Keratinocyte (primary cell): ENCODE results near the gene AKAP13.
"Not testable (repeated sequence)": the region's sequence is repeated elsewhere in the genome, so short reads cannot be mapped to it uniquely, and the experiment has no call there.

Experiments used
- EZH2 ChIP-seq: IDR thresholded peaks from one replicate; pipeline ENCODE4 v1.6.1; 2012; ENCODE audit warnings: inconsistent platforms, mild to moderate bottlenecking, low read length, moderate library complexity
- TF ChIP-seq, protein P1 (sequence below), 3 experiments: IDR thresholded peaks in 1 of 3; conservative IDR thresholded peaks in 1 of 3; optimal IDR thresholded peaks in 1 of 3; 2 replicates in 2 of 3; 3 replicates in 1 of 3; pipeline versions ENCODE3 to v1.5.1; 2011; ENCODE audit warnings: low read length in 3 of 3, mild to moderate bottlenecking in 3 of 3, moderate library complexity in 2 of 3, control low read depth in 1 of 3, inconsistent platforms in 1 of 3; ENCODE audit not compliant: insufficient read depth in 2 of 3; ENCODE audit errors: extremely low read depth in 1 of 3

DNA sequence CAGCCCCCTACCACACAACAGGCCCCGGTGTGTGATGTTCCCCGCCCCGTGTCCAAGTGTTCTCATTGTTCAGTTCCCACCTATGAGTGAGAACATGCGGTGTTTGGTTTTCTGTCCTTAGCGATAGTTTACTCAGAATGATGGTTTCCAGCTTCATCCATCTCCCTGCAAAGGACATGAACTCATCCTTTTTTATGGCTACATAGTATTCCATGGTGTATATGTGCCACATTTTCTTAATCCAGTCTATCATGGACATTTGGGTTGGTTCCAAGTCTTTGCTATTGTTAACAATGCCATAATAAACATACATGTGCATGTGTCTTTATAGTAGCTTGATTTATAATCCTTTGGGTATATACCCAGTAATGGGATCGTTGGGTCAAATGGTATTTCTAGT is 285.3 kb downstream of the AKAP13 start:
- TF ChIP-seq, protein P1, sequence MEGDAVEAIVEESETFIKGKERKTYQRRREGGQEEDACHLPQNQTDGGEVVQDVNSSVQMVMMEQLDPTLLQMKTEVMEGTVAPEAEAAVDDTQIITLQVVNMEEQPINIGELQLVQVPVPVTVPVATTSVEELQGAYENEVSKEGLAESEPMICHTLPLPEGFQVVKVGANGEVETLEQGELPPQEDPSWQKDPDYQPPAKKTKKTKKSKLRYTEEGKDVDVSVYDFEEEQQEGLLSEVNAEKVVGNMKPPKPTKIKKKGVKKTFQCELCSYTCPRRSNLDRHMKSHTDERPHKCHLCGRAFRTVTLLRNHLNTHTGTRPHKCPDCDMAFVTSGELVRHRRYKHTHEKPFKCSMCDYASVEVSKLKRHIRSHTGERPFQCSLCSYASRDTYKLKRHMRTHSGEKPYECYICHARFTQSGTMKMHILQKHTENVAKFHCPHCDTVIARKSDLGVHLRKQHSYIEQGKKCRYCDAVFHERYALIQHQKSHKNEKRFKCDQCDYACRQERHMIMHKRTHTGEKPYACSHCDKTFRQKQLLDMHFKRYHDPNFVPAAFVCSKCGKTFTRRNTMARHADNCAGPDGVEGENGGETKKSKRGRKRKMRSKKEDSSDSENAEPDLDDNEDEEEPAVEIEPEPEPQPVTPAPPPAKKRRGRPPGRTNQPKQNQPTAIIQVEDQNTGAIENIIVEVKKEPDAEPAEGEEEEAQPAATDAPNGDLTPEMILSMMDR (optimal IDR thresholded peaks at IDR 0.05 in 1 of 3, IDR thresholded peaks at IDR 0.05 in 1 of 3, conservative IDR thresholded peaks at IDR 0.05 in 1 of 3; ENCODE audit: extremely low read depth in 1 of 3, insufficient read depth in 2 of 3, low read length in 3 of 3), result not testable (repeated sequence)
- TF ChIP-seq EZH2, result not testable (repeated sequence)
